Neural progenitor cell (in vitro differentiated cells): Measurements from ENCODE around the gene SLC50A1.

Source experiments
- EZH2 ChIP-seq: fragments of 200-600 bp; sonication (generic); IDR thresholded peaks from 2 replicates; pipeline ENCODE4 v1.6.1; 2017; ENCODE audit warnings: antibody characterized with exemption, mild to moderate bottlenecking, moderate library complexity
- EZH2phosphoT487 ChIP-seq: fragments of 200-600 bp; sonication (generic); IDR thresholded peaks from 2 replicates; pipeline ENCODE4 v1.6.1; 2017; ENCODE audit warnings: antibody characterized with exemption
- TF ChIP-seq, protein P1 (sequence below): fragments of 200-600 bp; sonication (generic); IDR thresholded peaks from 2 replicates; pipeline ENCODE4 v1.5.1; 2017; ENCODE audit warnings: antibody characterized with exemption, mild to moderate bottlenecking

DNA sequence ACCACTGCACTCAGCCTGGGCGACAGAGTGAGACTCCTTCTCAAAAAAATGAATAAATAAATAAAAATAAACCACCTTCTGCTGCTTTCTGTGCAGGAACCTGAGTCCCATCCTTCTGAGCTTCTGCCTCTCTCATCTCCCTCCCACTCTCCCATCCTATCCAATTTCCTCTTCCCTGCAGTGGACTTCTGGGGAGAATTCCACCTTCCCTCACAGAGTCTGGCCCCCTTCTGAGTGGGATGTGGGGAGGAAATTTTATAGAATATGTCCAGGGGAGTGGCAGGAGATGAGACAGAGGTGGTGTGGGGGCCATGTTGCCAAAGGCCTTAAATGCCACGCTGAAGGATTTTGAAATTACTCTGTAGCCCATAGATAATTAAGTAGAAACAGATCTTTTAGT, 13.3 kb upstream of the SLC50A1 start:
- TF ChIP-seq, protein P1, sequence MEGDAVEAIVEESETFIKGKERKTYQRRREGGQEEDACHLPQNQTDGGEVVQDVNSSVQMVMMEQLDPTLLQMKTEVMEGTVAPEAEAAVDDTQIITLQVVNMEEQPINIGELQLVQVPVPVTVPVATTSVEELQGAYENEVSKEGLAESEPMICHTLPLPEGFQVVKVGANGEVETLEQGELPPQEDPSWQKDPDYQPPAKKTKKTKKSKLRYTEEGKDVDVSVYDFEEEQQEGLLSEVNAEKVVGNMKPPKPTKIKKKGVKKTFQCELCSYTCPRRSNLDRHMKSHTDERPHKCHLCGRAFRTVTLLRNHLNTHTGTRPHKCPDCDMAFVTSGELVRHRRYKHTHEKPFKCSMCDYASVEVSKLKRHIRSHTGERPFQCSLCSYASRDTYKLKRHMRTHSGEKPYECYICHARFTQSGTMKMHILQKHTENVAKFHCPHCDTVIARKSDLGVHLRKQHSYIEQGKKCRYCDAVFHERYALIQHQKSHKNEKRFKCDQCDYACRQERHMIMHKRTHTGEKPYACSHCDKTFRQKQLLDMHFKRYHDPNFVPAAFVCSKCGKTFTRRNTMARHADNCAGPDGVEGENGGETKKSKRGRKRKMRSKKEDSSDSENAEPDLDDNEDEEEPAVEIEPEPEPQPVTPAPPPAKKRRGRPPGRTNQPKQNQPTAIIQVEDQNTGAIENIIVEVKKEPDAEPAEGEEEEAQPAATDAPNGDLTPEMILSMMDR = no peak
- TF ChIP-seq EZH2phosphoT487 = no peak
- TF ChIP-seq EZH2 = no peak
